ENCODE measurements around the gene PSMC1.

The PSMC1 gene

DNA sequence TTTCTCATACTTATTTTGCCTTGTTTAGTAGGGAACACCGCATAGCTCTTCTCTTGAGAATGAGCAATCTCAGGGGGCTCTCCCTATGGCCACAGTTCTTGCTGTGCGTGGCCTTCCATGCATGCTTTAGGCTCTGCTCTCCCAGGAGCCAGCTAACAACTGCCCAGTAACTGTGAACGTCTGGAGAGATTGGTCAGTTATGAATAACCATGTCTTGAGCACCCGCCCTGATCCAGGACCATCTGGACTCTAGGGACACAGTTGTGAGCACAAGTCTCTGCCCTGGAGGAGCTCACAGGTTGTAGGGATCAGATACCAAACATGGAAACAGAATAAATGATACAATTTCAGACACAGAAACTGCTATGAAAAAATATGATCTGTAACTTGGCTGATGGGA is 12.1 kb downstream of the PSMC1 start:
- TF ChIP-seq, protein P1, sequence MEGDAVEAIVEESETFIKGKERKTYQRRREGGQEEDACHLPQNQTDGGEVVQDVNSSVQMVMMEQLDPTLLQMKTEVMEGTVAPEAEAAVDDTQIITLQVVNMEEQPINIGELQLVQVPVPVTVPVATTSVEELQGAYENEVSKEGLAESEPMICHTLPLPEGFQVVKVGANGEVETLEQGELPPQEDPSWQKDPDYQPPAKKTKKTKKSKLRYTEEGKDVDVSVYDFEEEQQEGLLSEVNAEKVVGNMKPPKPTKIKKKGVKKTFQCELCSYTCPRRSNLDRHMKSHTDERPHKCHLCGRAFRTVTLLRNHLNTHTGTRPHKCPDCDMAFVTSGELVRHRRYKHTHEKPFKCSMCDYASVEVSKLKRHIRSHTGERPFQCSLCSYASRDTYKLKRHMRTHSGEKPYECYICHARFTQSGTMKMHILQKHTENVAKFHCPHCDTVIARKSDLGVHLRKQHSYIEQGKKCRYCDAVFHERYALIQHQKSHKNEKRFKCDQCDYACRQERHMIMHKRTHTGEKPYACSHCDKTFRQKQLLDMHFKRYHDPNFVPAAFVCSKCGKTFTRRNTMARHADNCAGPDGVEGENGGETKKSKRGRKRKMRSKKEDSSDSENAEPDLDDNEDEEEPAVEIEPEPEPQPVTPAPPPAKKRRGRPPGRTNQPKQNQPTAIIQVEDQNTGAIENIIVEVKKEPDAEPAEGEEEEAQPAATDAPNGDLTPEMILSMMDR (IDR thresholded peaks at IDR 0.05; ENCODE audit: low read depth, low read length), result no peak
- no peak overlapping the region for H3K4me3 ChIP-seq (ENCODE audit: low read depth, low read length)

DNA sequence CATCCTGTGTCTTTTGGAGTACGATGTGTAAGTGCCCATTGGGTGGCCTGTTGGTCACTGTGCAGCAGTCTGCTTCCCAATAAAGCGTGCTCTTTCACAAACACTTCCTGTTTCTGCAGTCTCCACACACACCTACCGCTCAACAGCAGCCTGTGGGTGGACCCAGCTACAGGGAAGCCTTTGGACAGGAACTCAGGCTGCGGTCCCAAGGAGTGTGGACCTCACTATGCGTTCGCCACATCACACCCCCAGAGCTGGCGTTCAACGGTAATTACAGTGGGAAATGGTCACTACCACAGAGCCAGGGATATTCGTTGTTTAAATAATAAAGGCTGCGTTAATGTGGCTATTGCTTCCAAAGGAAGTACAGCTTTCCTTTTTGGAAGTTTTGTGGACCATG is 16.2 kb downstream of the PSMC1 start:
- TF ChIP-seq, protein P1 (IDR thresholded peaks at IDR 0.05; ENCODE audit: low read depth, low read length), result no peak
- no peak overlapping the region for H3K4me3 ChIP-seq (ENCODE audit: low read depth, low read length)

GRCh38 chr14:90273532-90273931 is 17.2 kb downstream of the PSMC1 start:
- TF ChIP-seq, protein P1 (IDR thresholded peaks at IDR 0.05; ENCODE audit: low read depth, low read length), result no peak
- no peak overlapping the region for H3K4me3 ChIP-seq (ENCODE audit: low read depth, low read length)

GRCh38 chr14:90274019-90274418 is 17.7 kb downstream of the PSMC1 start:
- no peak overlapping the region for H3K4me3 ChIP-seq (ENCODE audit: low read depth, low read length)
- TF ChIP-seq, protein P1 (IDR thresholded peaks at IDR 0.05; ENCODE audit: low read depth, low read length), result no peak

DNA sequence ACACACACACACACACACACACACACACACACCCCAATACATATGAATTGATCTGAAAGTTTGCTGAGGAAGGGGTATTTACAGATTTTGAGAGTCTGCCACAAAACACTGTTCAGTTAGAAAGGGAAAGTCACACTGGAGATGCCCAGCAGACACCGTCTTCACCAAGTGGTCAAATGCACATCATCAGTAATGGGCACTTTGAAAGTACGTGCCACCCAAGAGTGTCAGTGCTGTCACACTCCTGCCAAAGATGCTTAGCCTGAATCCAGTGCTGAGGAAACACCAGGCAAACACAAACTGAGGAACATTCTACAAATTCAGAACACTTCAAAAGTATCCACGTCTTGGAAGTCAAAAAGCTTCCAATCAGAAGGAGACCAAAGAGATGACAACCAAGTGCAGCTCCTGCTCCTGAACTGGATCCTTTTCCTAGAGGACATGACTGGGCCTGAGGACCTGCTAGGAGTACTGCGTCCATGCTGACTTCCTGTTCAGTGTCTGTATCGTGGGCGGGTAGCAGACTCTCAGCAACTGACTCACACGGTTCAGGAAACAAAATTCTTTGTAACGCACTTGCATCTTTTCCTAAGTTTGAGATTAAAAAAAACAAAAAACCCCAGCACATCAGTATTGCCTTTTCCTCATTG is 18.6 kb downstream of the PSMC1 start:
- TF ChIP-seq, protein P1 (IDR thresholded peaks at IDR 0.05; ENCODE audit: low read depth, low read length), result no peak
- H3K4me3 ChIP-seq (ENCODE audit: low read depth, low read length), result no peak overlapping the region

DNA sequence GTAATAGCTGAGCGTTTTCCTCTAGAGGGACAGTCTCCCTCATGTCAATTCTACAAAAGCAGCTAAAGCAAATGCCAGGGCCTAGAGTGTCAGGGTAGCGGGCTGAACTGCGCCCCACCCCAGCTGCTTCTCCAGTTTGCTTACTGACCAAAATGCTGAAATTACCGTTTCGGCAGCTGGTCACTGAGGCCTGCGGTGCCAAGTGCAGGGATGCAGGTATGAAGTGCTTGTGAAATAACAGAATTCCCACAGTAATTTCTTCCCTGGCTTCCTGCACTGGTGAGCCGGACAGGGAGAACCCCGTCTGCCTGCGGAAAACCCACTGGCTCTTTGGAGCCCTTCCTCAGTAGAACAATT is 19.1 kb downstream of the PSMC1 start:
- TF ChIP-seq, protein P1 (IDR thresholded peaks at IDR 0.05; ENCODE audit: low read depth, low read length), result no peak

GRCh38 chr14:90275820-90276219 is 19.5 kb downstream of the PSMC1 start:
- TF ChIP-seq, protein P1 (IDR thresholded peaks at IDR 0.05; ENCODE audit: low read depth, low read length), result no peak
- H3K4me3 ChIP-seq (ENCODE audit: low read depth, low read length), result no peak overlapping the region

More for the DNA sequence above, 19.1 kb downstream of the PSMC1 start:
- H3K4me3 ChIP-seq (ENCODE audit: low read depth, low read length), result no peak overlapping the region

Measured in WI38 (cell line).